Ishikawa (cell line): ENCODE results near the gene PPP2R2C.

Experiments
- EP300 ChIP-seq: IDR thresholded peaks from 2 replicates; pipeline ENCODE4 v1.6.1; 2012; ENCODE audit warnings: borderline replicate concordance
- MAX ChIP-seq: IDR thresholded peaks from 2 replicates; pipeline ENCODE4 v1.6.1; 2012
- RAD21 ChIP-seq: IDR thresholded peaks from 2 replicates; pipeline ENCODE4 v1.6.1; 2012; ENCODE audit warnings: low read depth
- TCF12 ChIP-seq: IDR thresholded peaks from 2 replicates; pipeline ENCODE4 v1.6.1; 2012; ENCODE audit warnings: low read depth
- ZBTB7A ChIP-seq: IDR thresholded peaks from 2 replicates; pipeline ENCODE4 v1.6.1; 2012; ENCODE audit warnings: low read depth
- TF ChIP-seq, protein P1 (sequence below): IDR thresholded peaks from 2 replicates; pipeline ENCODE4 v1.6.1; 2012

GRCh38 chr4:6420972-6421371 is 51.4 kb downstream of the PPP2R2C start:
- no peak for TF ChIP-seq EP300
- TF ChIP-seq, protein P1, sequence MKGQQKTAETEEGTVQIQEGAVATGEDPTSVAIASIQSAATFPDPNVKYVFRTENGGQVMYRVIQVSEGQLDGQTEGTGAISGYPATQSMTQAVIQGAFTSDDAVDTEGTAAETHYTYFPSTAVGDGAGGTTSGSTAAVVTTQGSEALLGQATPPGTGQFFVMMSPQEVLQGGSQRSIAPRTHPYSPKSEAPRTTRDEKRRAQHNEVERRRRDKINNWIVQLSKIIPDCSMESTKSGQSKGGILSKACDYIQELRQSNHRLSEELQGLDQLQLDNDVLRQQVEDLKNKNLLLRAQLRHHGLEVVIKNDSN, result peak; percentile 58
- TF ChIP-seq MAX, result no peak
- no peak for TF ChIP-seq TCF12
- no peak for TF ChIP-seq RAD21
- TF ChIP-seq ZBTB7A, result no peak
